ENCODE data around the gene GEMIN7.

Gene GEMIN7

GRCh38 chr19:45078390-45079062, 534 bp upstream of the GEMIN7 start:
- peak overlapping the region; percentile 47 for H3K4me3 ChIP-seq (ENCODE audit: low read depth, low read length)
- TF ChIP-seq MYC (IDR thresholded peaks at IDR 0.05; ENCODE audit: low read depth, low read length) (no peak), CTCF (IDR thresholded peaks at IDR 0.05; ENCODE audit: low read depth, low read length) (no peak), POLR2A (IDR thresholded peaks at IDR 0.05; ENCODE audit: extremely low read depth, insufficient read length) (no peak)
- TF ChIP-seq, protein P1, sequence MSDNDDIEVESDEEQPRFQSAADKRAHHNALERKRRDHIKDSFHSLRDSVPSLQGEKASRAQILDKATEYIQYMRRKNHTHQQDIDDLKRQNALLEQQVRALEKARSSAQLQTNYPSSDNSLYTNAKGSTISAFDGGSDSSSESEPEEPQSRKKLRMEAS (IDR thresholded peaks at IDR 0.05; ENCODE audit: low read depth, low read length) = no peak
- DNase-seq (ENCODE audit: low read depth) = no peak

DNA sequence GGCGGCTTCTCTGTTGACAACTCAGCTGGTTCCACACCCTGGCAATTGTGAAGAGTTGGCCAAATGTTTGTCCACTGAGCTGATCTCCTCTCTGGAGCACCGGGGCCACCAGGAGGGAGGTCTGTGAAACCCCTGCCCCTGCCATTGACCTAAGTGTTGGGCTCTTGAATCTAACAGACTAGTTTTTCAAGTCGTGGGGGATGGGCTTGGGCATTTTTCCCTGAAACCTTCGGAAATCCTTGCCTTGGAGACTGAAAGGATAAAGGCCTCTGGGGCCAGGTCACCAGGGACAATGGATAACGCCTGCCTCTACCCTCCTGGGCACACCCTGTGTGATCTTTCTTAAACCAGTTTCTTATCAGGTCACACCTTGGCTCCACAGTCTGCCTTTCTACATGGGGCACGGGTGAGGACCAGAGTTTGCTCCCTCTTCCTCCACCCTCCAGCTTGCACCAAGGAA, 881 bp downstream of the GEMIN7 start:
- TF ChIP-seq MYC (IDR thresholded peaks at IDR 0.05; ENCODE audit: low read depth, low read length) = no peak
- TF ChIP-seq CTCF (IDR thresholded peaks at IDR 0.05; ENCODE audit: low read depth, low read length) = no peak
- TF ChIP-seq, protein P1 (IDR thresholded peaks at IDR 0.05; ENCODE audit: low read depth, low read length) = no peak
- no peak for TF ChIP-seq POLR2A (IDR thresholded peaks at IDR 0.05; ENCODE audit: extremely low read depth, insufficient read length)
- no peak for DNase-seq (ENCODE audit: low read depth)
- peak overlapping the region; percentile 79 for H3K4me3 ChIP-seq (ENCODE audit: low read depth, low read length)

GRCh38 chr19:45082170-45082569, 3.1 kb downstream of the GEMIN7 start:
- no peak for DNase-seq (ENCODE audit: low read depth)
- TF ChIP-seq POLR2A (IDR thresholded peaks at IDR 0.05; ENCODE audit: extremely low read depth, insufficient read length) (no peak), MYC (IDR thresholded peaks at IDR 0.05; ENCODE audit: low read depth, low read length) (no peak), CTCF (IDR thresholded peaks at IDR 0.05; ENCODE audit: low read depth, low read length) (no peak)
- TF ChIP-seq, protein P1 (IDR thresholded peaks at IDR 0.05; ENCODE audit: low read depth, low read length) = no peak
- H3K4me3 ChIP-seq (ENCODE audit: low read depth, low read length) = no peak overlapping the region

- no peak for TF ChIP-seq MYC (IDR thresholded peaks at IDR 0.05; ENCODE audit: low read depth, low read length)
- TF ChIP-seq CTCF (IDR thresholded peaks at IDR 0.05; ENCODE audit: low read depth, low read length) = no peak
- TF ChIP-seq, protein P1 (IDR thresholded peaks at IDR 0.05; ENCODE audit: low read depth, low read length) = no peak
- no peak for TF ChIP-seq POLR2A (IDR thresholded peaks at IDR 0.05; ENCODE audit: extremely low read depth, insufficient read length)
- DNase-seq (ENCODE audit: low read depth) = no peak
- H3K4me3 ChIP-seq (ENCODE audit: low read depth, low read length) = no peak overlapping the region
These were observed 7.4 kb downstream of the GEMIN7 start for GRCh38 chr19:45086480-45086879.

- peak; percentile 20 for DNase-seq (ENCODE audit: low read depth)
- TF ChIP-seq, protein P1 (IDR thresholded peaks at IDR 0.05; ENCODE audit: low read depth, low read length) = no peak
- no peak for TF ChIP-seq CTCF (IDR thresholded peaks at IDR 0.05; ENCODE audit: low read depth, low read length)
- no peak for TF ChIP-seq POLR2A (IDR thresholded peaks at IDR 0.05; ENCODE audit: extremely low read depth, insufficient read length)
- TF ChIP-seq MYC (IDR thresholded peaks at IDR 0.05; ENCODE audit: low read depth, low read length) = no peak
These were observed 8.5 kb downstream of the GEMIN7 start for GRCh38 chr19:45087531-45087930.

More at GRCh38 chr19:45087531-45087930, 8.5 kb downstream of the GEMIN7 start:
- H3K4me3 ChIP-seq (ENCODE audit: low read depth, low read length) = no peak overlapping the region

Data from NB4 (cell line).